C4-2B (cell line): Measurements from ENCODE around the gene PSPN.

Experiments used
- ZFX ChIP-seq: fragments of 450-650 bp; IDR thresholded peaks from 2 replicates; pipeline ENCODE4 v1.6.1; 2017
- TF ChIP-seq, protein P1 (sequence below): fragments of 450-650 bp; conservative IDR thresholded peaks from 2 replicates; pipeline ENCODE4 v1.5.1; 2017; ENCODE audit warnings: mild to moderate bottlenecking

GRCh38 chr19:6357174-6357573 is 18.6 kb downstream of the PSPN start:
- TF ChIP-seq, protein P1, sequence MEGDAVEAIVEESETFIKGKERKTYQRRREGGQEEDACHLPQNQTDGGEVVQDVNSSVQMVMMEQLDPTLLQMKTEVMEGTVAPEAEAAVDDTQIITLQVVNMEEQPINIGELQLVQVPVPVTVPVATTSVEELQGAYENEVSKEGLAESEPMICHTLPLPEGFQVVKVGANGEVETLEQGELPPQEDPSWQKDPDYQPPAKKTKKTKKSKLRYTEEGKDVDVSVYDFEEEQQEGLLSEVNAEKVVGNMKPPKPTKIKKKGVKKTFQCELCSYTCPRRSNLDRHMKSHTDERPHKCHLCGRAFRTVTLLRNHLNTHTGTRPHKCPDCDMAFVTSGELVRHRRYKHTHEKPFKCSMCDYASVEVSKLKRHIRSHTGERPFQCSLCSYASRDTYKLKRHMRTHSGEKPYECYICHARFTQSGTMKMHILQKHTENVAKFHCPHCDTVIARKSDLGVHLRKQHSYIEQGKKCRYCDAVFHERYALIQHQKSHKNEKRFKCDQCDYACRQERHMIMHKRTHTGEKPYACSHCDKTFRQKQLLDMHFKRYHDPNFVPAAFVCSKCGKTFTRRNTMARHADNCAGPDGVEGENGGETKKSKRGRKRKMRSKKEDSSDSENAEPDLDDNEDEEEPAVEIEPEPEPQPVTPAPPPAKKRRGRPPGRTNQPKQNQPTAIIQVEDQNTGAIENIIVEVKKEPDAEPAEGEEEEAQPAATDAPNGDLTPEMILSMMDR, result no peak
- no peak for TF ChIP-seq ZFX
